ENCODE results near the gene MECR. TPM values are rescaled to one million over a fixed set of nuclear protein-coding genes. Genes with fewer than 3 reads are reported as not detected.
"Not testable (repeated sequence)": the region's sequence is repeated elsewhere in the genome, so short reads cannot be mapped to it uniquely, and the experiment has no call there.

The MECR gene
- total RNA-seq, 1 donor from 2014 or later = 33.1 TPM

DNA sequence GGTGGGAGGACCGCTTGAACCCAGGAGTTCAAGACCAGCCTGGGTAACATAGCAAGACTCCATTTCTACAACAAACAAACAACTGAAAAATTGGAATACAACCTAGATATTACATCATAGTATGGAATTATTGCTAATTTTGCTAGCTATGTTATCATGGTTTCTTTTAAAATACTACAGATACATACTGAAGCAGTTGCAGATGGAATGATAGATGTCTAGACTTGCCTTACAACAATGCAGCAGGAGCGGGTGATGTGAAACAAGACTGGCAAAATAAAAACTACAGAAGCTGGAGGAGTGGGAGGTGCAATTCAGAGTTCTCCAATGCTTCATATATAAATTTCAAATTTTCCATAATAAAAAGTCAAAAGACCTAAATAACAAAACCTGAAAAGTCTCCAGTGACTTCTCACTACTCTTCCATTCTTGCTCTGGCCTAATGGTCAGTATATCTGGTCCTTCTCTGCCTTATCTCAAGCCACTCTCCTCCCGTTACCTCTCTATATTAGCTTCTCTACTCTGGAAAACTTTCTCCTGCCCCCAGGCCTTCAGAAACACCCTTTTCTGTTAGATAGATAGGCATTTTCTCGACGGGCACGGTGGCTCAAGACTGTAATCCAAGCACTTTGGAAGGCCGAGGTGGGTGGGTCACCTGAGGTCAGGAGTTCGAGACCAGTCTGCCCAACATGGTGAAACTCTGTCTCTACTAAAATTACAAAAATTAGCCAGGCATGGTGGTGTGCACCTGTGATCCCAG lies 78.5 kb downstream of the MECR start:
- intact Hi-C loops (cut with micrococcal nuclease) = no loop called here
- ATAC-seq (no peak), DNase-seq (no peak)

- intact Hi-C loops (cut with micrococcal nuclease); DNase-seq; ATAC-seq: not testable (repeated sequence)
These were observed 80.4 kb downstream of the MECR start for GRCh38 chr1:29150346-29150745.

GRCh38 chr1:29148656-29149491 lies 81.9 kb downstream of the MECR start:
- intact Hi-C loops (cut with micrococcal nuclease) = no loop called here
- no peak for DNase-seq
- no peak for ATAC-seq

DNA sequence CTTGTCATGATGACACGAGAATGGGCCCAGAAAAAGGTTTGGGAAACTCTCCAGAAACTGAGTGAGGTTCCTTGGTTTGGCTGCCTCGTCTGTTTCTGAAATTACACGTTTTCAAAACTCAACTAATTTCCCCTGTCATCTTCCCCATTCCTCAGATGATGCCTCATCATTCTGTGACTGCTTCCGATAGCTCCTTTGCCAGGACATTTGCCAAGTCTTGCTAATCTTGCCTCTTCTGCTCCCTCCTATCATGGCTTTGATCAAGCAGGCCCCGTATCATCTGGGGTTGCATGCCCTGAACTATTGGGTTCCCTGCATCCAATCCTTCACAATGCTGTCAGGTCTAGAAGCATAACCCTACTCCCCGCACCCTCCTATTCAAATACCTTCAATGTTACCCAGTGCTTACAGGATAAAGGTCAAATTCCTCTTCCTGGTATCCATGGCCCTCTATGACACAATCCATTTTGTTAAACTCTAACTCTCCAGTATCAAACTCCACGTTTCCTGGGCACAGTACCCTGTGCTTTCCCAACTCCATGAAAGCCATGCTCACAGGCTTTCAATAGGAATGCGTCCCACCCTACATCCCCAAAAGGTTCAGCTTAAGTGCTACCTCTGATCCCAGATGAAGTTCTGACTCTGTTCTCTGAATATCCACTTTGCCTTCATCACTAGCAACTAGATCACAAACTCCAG lies 84.8 kb downstream of the MECR start:
- DNase-seq = no peak
- ATAC-seq = peak; percentile 44
- intact Hi-C loops (cut with micrococcal nuclease) = no loop called here

DNA sequence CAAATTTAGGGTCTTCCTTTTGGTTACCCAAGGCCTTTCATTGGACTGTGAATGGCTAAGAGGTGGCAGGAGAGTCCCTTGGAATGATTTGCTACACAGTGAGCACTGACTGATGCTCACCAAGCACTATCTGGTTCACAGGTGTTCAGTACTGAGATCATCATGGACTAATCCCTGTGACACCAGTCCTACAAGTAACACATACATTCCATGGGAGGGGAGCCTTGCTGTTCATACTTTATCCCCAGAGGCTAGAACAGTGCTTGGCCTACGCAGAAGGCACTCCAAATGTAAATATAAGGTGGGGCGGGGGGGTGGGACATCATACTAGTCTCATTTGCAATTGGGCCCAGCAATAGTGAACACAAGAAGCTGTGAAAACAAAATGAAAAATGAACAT lies 86.6 kb downstream of the MECR start:
- DNase-seq (no peak), ATAC-seq (no peak)

DNA sequence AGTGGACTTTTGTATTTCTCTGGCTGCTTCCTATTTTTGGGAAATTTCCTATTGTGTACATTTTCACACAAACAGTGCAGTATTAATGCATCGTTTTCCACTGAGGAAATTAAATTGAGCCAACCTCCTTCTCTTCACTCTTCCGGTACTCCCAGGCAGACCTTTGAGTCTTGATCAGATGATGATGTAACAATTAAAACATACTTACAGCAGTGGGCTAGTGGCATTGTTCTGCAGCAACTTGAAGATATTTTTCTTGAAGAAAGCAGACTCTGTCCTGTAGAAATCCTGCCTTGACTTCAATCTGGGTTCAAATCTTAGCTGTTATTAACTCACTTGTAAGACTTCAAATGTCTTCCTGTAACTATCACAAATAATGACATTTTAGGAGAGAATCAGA lies 88.0 kb downstream of the MECR start:
- ATAC-seq = no peak
- intact Hi-C loops (cut with micrococcal nuclease) = no loop called here

More for the DNA sequence above, 86.6 kb downstream of the MECR start:
- intact Hi-C loops (cut with micrococcal nuclease) = no loop called here

More for the DNA sequence above, 88.0 kb downstream of the MECR start:
- DNase-seq = no peak

Other genes starting within 250 kb of the MECR start
- gene TMEM200B, start 107.0 kb downstream of the MECR start, total RNA-seq = 1.5 TPM
- gene SRSF4, start 49.0 kb downstream of the MECR start, total RNA-seq = 53.8 TPM
- 19.2 TPM for gene PTPRU, start 5.6 kb upstream of the MECR start, total RNA-seq